Mesothelial cell of epicardium (in vitro differentiated cells): ENCODE data around the gene KRT20. TPM values are rescaled to one million over a fixed set of nuclear protein-coding genes. Genes with fewer than 3 reads are reported as not detected.

Experiments
- DNase-seq, 2 experiments: peaks; one replicate each; pipeline ENCODE4 v3.0.0; 2021; ENCODE audit warnings: low spot score in 2 of 2; ENCODE audit not compliant: unreplicated experiment in 2 of 2
- H3K27ac Mint-ChIP-seq: 2 replicates; pipeline ENCODE4 v1.8.0; 2021; ENCODE audit warnings: mixed read lengths
- H3K27me3 Mint-ChIP-seq: 2 replicates; pipeline ENCODE4 v1.8.0; 2021; ENCODE audit warnings: low read depth, mixed read lengths
- H3K36me3 Mint-ChIP-seq: 2 replicates; pipeline ENCODE4 v1.8.0; 2021; ENCODE audit warnings: mixed read lengths
- H3K4me1 Mint-ChIP-seq: 2 replicates; pipeline ENCODE4 v1.8.0; 2021; ENCODE audit warnings: mixed read lengths
- H3K4me3 Mint-ChIP-seq: 2 replicates; pipeline ENCODE4 v1.8.0; 2021; ENCODE audit warnings: mild to moderate bottlenecking, moderate library complexity, mixed read lengths
- H3K9me3 Mint-ChIP-seq: 2 replicates; pipeline ENCODE4 v1.8.0; 2021; ENCODE audit warnings: mixed read lengths
- total RNA-seq: library from RNA; stranded (reverse); gene quantifications from 3 replicates; pipeline ENCODE4 v1.2.1, GENCODE V29; 2021
- TF ChIP-seq, protein P1 (sequence below): fragments of 200-600 bp; sonication (generic); IDR thresholded peaks from one replicate; pipeline ENCODE4 v1.5.0; 2021; ENCODE audit warnings: antibody characterized with exemption; ENCODE audit not compliant: unreplicated experiment

The KRT20 gene
- total RNA-seq, 1 donor from 2014 or later: not detected

DNA sequence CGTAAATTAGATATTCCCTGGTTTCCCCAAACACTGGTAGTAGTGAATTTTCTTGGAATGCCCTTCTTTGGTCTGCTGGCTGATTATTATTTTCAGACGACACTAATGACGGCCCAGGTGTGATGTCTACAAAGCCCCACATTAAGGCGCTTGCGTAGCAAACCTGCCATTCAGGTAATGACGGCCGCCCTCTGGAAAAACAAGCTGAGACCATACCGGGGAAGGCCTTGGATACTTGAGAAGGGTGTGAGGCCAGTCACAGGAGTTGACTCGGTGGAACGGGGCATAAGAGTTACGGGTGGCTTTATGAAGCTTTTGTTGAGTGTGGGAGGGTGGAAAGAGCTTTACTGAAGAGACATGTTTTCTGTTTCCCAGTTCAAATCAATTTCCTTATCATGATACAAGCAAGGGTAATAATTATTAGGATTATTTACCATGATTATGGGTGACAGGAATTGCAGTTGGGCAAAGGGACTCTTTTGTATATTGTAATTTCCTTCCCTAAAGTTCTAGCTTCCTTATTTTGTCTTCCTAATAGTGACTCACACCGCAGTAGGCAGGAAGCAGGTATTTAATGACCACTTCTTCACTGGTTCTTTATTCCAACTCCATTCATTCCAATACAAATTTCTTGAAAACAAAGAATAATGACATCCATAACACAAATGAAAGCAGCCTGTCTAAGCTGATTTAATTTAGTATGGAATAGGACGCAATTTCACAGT, 27.6 kb upstream of the KRT20 start:
- Mint-ChIP-seq H3K27me3 (no peaks in the 10 kb centered on the region), H3K9me3 (no peaks in the 10 kb centered on the region), H3K4me3 (no peak overlapping the region), H3K4me1 (peaks cover 53% of the 10 kb centered on the region), H3K36me3 (no peaks in the 10 kb centered on the region), H3K27ac (peak overlapping the region; percentile 93)
- TF ChIP-seq, protein P1, sequence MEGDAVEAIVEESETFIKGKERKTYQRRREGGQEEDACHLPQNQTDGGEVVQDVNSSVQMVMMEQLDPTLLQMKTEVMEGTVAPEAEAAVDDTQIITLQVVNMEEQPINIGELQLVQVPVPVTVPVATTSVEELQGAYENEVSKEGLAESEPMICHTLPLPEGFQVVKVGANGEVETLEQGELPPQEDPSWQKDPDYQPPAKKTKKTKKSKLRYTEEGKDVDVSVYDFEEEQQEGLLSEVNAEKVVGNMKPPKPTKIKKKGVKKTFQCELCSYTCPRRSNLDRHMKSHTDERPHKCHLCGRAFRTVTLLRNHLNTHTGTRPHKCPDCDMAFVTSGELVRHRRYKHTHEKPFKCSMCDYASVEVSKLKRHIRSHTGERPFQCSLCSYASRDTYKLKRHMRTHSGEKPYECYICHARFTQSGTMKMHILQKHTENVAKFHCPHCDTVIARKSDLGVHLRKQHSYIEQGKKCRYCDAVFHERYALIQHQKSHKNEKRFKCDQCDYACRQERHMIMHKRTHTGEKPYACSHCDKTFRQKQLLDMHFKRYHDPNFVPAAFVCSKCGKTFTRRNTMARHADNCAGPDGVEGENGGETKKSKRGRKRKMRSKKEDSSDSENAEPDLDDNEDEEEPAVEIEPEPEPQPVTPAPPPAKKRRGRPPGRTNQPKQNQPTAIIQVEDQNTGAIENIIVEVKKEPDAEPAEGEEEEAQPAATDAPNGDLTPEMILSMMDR: no peak
- no peak for DNase-seq

DNA sequence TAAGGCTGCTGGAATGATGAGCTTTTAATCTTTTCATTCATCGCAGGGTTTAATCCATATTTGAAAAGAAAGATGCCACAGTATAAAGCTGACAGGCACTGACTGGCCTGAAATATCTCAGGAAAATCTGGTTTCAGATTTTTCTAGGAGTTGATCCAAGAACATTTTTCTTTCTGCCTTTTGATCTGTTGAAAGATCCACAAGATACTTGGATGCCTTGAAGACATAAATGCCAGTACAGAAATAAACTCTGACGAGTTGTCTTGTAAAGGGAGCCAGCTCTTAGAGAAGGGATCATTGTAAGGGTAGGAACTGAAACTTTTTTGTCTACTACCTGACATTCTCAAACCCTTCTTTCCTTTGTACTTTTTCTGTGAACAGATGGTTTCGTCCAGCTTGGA, 25.4 kb upstream of the KRT20 start:
- Mint-ChIP-seq H3K4me3 (no peak overlapping the region), H3K27ac (peak overlapping the region; percentile 93), H3K4me1 (peaks cover 49% of the 10 kb centered on the region), H3K27me3 (peaks cover 3% of the 10 kb centered on the region), H3K36me3 (no peaks in the 10 kb centered on the region), H3K9me3 (no peaks in the 10 kb centered on the region)
- TF ChIP-seq, protein P1: no peak
- DNase-seq: no peak

DNA sequence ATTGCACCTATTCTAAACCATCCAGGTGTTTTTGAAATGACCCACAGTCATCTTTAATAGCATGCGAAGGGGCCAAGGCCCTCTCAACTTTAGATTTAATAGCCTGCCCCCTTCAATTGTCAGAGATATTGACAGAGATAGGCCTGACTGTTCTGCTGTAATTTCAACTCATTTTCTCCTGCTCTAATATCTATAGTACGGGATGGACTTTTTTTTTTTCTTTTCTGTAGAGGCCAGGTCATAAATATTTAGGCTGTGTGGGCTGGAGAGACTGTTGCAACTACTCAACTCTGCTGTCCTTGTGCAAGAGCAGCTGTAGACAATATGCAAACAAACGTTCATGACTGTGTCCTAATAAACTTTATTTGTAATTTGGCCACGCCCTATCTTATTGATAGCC, 24.7 kb upstream of the KRT20 start:
- TF ChIP-seq, protein P1: no peak
- no peak overlapping the region for H3K4me3 Mint-ChIP-seq
- H3K9me3 Mint-ChIP-seq: no peaks in the 10 kb centered on the region
- H3K36me3 Mint-ChIP-seq: no peaks in the 10 kb centered on the region
- DNase-seq: no peak
- H3K27me3 Mint-ChIP-seq: peaks cover 3% of the 10 kb centered on the region
- peaks cover 46% of the 10 kb centered on the region for H3K4me1 Mint-ChIP-seq
- peak overlapping the region; percentile 93 for H3K27ac Mint-ChIP-seq

DNA sequence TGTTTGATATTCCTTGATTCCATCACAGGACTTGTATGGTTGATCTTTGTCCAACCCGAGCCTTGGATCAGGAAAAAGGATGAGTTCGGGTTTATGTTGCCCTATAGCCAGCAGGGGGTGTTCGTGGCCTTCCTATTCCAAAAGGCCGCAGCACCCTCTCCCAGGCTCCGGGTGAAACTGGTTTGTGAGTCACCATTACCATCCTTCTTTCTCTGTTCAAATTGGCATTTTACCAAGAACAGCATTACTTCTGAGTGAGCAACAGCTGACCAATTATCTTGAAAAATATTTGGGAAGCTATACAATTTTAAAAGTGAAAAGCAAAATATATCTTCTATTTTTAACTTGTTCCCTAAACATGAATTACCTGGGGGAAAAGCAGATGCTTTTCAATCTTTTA, 24.3 kb upstream of the KRT20 start:
- TF ChIP-seq, protein P1: peak; percentile 67
- DNase-seq: peak; percentile 57 to 77
- H3K4me1 Mint-ChIP-seq: peaks cover 46% of the 10 kb centered on the region
- no peak overlapping the region for H3K4me3 Mint-ChIP-seq
- H3K36me3 Mint-ChIP-seq: no peaks in the 10 kb centered on the region
- H3K27ac Mint-ChIP-seq: peak overlapping the region; percentile 93
- H3K27me3 Mint-ChIP-seq: peaks cover 6% of the 10 kb centered on the region
- no peaks in the 10 kb centered on the region for H3K9me3 Mint-ChIP-seq

DNA sequence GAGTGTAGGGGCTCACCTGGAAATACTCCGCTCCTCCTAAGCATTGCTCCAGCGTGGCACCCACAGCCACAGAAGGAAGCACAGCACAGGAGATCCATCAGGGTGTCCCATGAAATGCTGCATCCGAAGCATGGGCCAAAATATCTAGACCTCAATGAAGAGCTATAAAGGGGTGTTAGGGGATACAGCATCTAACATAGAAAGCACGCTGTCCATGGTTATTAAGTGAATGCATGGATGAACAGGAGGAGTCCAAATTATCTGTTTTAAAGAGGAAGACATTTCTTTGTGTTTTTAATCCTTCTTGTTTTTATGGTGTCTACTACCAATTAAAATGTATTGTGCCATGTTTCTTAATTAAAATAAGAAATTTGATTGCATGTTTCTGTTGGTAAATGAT, 21.6 kb upstream of the KRT20 start:
- TF ChIP-seq, protein P1: no peak
- Mint-ChIP-seq H3K4me1 (peaks cover 32% of the 10 kb centered on the region), H3K9me3 (no peaks in the 10 kb centered on the region), H3K27me3 (peaks cover 6% of the 10 kb centered on the region), H3K36me3 (no peaks in the 10 kb centered on the region), H3K4me3 (no peak overlapping the region), H3K27ac (no peak overlapping the region)
- DNase-seq: no peak
